ACC112 (cell line): ENCODE measurements around the gene COL18A1.
"Not testable (repeated sequence)": the region's sequence is repeated elsewhere in the genome, so short reads cannot be mapped to it uniquely, and the experiment has no call there.

Source experiments
- H2AFZ ChIP-seq: fragments of 200-600 bp; sonication (generic); one replicate; pipeline ENCODE4 v1.6.0; 2017; ENCODE audit warnings: antibody characterized with exemption, low read length; ENCODE audit not compliant: unreplicated experiment
- H3K27ac ChIP-seq: fragments of 200-600 bp; sonication (generic); 2 replicates; pipeline ENCODE4 v1.5.1; 2014; ENCODE audit warnings: low read depth, mild to moderate bottlenecking, antibody characterized with exemption, low read length, moderate library complexity
- H3K27me3 ChIP-seq: fragments of 200-600 bp; sonication (generic); 2 replicates; pipeline ENCODE4 v1.6.1; 2014; ENCODE audit warnings: mild to moderate bottlenecking, antibody characterized with exemption, low read length, moderate library complexity, mixed read lengths; ENCODE audit not compliant: insufficient read depth
- H3K36me3 ChIP-seq: fragments of 200-600 bp; sonication (generic); 2 replicates; pipeline ENCODE4 v1.6.1; 2016; ENCODE audit warnings: mild to moderate bottlenecking, antibody characterized with exemption, low read length, moderate library complexity, mixed read lengths; ENCODE audit not compliant: insufficient read depth
- H3K4me1 ChIP-seq: fragments of 200-600 bp; sonication (generic); one replicate; pipeline ENCODE4 v1.6.1; 2016; ENCODE audit warnings: low read length, mixed read lengths; ENCODE audit not compliant: insufficient read depth, unreplicated experiment, control insufficient read depth
- H3K4me3 ChIP-seq: fragments of 200-600 bp; sonication (generic); 2 replicates; pipeline ENCODE4 v1.5.1; 2014; ENCODE audit warnings: mild to moderate bottlenecking, low read depth, low read length
- H3K79me2 ChIP-seq: fragments of 200-600 bp; sonication (generic); one replicate; pipeline ENCODE4 v1.6.0; 2016; ENCODE audit warnings: low read length; ENCODE audit not compliant: control insufficient read depth, unreplicated experiment, insufficient read depth

COL18A1 gene

DNA sequence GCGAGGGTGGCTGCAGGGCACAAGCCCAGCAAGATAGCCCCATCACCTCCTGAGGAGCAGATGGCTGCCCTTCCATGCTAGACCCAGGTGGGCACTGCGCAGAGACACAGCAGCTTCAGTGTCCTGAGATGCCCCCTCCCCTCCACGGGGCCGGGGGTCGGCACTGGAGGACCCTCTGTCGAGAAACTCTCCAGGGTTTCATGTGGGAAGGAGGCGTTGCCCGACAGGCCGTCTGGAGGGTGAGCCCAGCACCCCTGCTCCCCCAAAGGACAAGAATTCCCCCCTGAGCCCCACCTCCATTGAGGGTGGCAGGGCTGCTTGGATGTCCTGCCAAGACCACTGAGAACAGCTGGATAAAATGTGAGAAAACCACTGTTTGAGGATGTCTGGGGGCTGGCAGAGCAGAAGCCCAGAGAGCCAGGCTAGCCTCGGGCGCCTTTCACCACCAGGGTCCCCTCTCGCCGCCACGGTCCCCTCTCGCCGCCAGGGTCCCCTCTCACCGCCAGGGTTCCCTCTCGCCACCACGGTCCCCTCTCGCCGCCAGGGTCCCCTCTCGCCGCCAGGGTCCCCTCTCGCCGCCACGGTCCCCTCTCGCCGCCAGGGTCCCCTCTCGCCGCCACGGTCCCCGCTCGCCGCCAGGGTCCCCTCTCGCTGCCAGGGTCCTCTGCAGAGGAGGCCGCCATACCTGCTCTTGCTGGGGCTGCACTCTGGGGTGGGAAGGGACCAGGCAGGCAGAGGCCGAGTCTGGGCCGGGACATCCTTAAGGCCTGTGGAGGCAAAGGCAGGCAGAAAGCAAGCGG is 93.1 kb downstream of the COL18A1 start:
- no peak overlapping the region for H3K27ac ChIP-seq
- no peak overlapping the region for H3K4me3 ChIP-seq
- H3K27me3 ChIP-seq, result no peaks in the 10 kb centered on the region
- peaks cover 11% of the 10 kb centered on the region; the same call in 1 of the 2 replicates for H3K36me3 ChIP-seq
- no peaks in the 10 kb centered on the region for H3K79me2 ChIP-seq
- no peaks in the 10 kb centered on the region for H3K4me1 ChIP-seq
- H2AFZ ChIP-seq, result no peak overlapping the region

DNA sequence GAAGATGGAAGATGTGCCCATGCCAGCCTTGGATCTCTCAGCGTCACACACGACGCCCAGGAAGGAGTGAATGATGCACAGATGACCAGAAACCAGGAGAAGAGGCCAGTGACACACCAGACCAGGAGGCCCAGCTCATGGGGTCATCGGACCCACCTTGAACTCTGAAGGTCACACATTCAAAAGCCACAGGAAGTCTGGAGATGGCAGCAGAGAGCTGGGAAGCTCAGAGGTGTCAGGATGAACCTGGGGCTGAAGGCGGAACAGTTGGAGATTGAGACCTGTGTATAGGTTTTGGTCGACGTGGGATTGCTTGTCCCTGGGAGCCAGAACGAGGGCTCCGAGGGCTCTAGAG is 93.7 kb downstream of the COL18A1 start:
- no peak overlapping the region for H2AFZ ChIP-seq
- H3K4me1 ChIP-seq, result no peaks in the 10 kb centered on the region
- H3K4me3 ChIP-seq, result no peak overlapping the region
- H3K27ac ChIP-seq, result no peak overlapping the region
- H3K27me3 ChIP-seq, result no peaks in the 10 kb centered on the region
- peaks cover 11% of the 10 kb centered on the region; the same call in 1 of the 2 replicates for H3K36me3 ChIP-seq
- H3K79me2 ChIP-seq, result no peaks in the 10 kb centered on the region

- H3K36me3 ChIP-seq, result peaks cover 11% of the 10 kb centered on the region; the same call in 1 of the 2 replicates
- no peaks in the 10 kb centered on the region for H3K4me1 ChIP-seq
- no peaks in the 10 kb centered on the region for H3K79me2 ChIP-seq
- H3K27ac ChIP-seq, result no peak overlapping the region
- H3K4me3 ChIP-seq, result no peak overlapping the region
- no peak overlapping the region for H2AFZ ChIP-seq
- H3K27me3 ChIP-seq, result no peaks in the 10 kb centered on the region
Measured at GRCh38 chr21:45499201-45499750, 94.3 kb downstream of the COL18A1 start.

DNA sequence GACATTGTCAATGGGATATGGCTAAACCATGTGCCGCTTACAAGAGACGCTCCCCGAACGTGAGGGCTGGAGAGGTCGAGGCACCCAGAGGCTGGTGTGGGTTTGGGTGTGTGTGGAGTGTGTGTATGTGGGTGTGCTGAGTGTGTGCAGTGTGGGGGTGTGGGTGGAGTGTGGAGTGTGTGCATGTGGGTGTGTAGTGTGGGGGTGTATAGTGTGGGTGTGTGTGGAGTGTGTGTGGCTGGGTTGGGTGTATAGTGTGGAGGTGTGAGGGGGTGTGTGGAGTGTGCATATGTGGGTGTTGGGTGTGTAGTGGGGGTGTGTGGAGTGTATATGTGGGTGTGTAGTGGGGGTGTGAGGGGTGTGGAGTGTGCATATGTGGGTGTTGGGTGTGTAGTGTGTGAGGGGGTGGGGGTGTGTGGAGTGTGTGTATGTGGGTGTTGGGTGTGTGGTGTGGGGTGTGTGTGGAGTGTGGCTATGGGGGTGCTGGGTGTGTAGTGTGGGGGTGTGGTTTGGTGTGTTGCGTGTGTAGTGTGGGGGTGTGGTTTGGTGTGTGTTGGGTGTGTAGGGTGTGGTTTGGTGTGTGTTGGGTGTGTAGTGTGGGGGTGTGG is 95.1 kb downstream of the COL18A1 start:
- Histone ChIP-seq H3K4me1 (no peaks in the 10 kb centered on the region), H3K27ac (no peak overlapping the region)

DNA sequence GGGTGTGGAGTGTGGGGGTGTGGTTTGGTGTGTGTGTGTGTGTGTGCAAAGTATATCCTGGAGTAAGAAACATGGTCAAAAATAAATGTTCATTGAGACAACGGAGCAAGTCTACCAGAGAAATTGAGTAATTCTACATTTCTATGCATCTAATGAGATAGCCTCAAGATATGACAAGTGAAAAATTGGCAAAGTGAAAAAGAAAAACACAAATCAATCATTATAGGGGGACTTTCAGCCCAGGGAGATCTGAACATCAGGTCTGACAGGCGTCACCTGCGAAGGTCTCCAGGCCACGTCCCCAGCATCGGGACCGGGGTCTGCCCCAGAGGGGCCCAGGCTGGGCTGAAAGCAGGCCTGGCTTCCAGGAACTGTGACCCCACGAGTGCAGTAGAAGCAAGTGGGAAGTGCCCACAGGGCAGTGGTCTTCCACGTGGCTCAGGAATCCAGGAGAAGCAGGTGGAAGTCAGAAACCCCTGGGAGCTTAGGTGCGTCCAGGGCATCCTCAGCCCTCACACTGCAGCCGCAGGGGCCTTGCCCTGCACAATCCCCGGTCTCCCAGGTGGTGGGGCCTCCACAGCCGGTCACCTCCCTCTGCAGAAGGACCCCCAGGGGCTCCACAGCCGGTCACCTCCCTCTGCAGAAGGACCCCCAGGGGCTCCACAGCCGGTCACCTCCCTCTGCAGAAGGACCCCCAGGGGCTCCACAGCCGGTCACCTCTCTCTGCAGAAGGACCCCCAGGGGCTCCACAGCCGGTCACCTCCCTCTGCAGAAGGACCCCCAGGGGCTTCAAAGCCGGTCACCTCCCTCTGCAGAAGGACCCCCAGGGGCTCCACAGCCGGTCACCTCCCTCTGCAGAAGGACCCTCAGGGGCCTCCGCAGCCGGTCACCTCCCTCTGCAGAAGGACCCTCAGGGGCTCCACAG is 96.4 kb downstream of the COL18A1 start:
- H3K79me2 ChIP-seq, H3K4me3 ChIP-seq, H3K36me3 ChIP-seq, H3K27ac ChIP-seq, H3K4me1 ChIP-seq, H3K27me3 ChIP-seq, H2AFZ ChIP-seq: not testable (repeated sequence)

More for the DNA sequence above, 95.1 kb downstream of the COL18A1 start:
- Histone ChIP-seq H3K27me3 (no peaks in the 10 kb centered on the region), H2AFZ (no peak overlapping the region), H3K79me2 (no peaks in the 10 kb centered on the region), H3K4me3 (no peak overlapping the region), H3K36me3 (peaks cover 11% of the 10 kb centered on the region; the same call in 1 of the 2 replicates)

GRCh38 chr21:45502006-45502345 is 97.0 kb downstream of the COL18A1 start:
- Histone ChIP-seq H2AFZ (no peak overlapping the region), H3K36me3 (peaks cover 8% of the 10 kb centered on the region; the same call in 1 of the 2 replicates), H3K27me3 (no peaks in the 10 kb centered on the region), H3K4me1 (no peaks in the 10 kb centered on the region), H3K4me3 (no peak overlapping the region), H3K79me2 (no peaks in the 10 kb centered on the region), H3K27ac (no peak overlapping the region)

- Histone ChIP-seq H2AFZ (no peak overlapping the region), H3K36me3 (peaks cover 5% of the 10 kb centered on the region; the same call in 1 of the 2 replicates), H3K27ac (no peak overlapping the region), H3K4me1 (no peaks in the 10 kb centered on the region), H3K4me3 (no peak overlapping the region), H3K27me3 (no peaks in the 10 kb centered on the region), H3K79me2 (no peaks in the 10 kb centered on the region)
Measured at GRCh38 chr21:45502600-45502999, 97.6 kb downstream of the COL18A1 start.

GRCh38 chr21:45503226-45503625 is 98.3 kb downstream of the COL18A1 start:
- H3K4me3 ChIP-seq, H3K4me1 ChIP-seq, H3K27ac ChIP-seq, H2AFZ ChIP-seq, H3K27me3 ChIP-seq, H3K79me2 ChIP-seq, H3K36me3 ChIP-seq: not testable (repeated sequence)

DNA sequence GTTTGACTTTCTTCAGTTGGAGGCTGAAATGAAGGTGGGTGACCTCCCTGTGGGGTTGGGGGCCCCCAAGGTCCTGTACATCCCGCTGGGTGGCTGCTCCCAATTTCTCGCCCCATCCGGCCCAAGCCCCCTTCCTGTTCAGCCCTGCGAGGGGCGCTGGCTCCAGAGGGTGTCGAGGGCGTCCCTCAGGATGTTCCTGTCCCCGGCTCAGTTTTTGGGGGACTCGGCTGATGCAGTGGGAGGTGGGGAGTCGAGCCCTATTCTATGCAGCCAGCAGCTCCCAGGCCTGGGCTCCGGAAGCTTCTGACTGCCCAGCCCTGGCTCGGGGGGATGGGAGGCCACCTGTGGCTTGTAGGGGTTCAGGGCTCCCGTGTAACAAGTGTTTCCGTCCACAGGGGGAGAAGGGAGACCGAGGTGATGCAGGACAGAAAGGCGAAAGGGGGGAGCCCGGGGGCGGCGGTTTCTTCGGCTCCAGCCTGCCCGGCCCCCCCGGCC is 99.1 kb downstream of the COL18A1 start:
- no peaks in the 10 kb centered on the region for H3K36me3 ChIP-seq
- H3K79me2 ChIP-seq, result no peaks in the 10 kb centered on the region
- H3K4me3 ChIP-seq, result no peak overlapping the region
- H2AFZ ChIP-seq, result no peak overlapping the region
- no peaks in the 10 kb centered on the region for H3K4me1 ChIP-seq
- no peaks in the 10 kb centered on the region for H3K27me3 ChIP-seq
- H3K27ac ChIP-seq, result no peak overlapping the region
